ENCODE data around the gene TOMM6.
"Not testable (repeated sequence)": the region's sequence is repeated elsewhere in the genome, so short reads cannot be mapped to it uniquely, and the experiment has no call there.

TOMM6 gene

GRCh38 chr6:41791984-41792383, 4.5 kb downstream of the TOMM6 start:
- no peaks in the 10 kb centered on the region for H3K27me3 ChIP-seq (ENCODE audit: control insufficient read depth in 1 of 2, insufficient read depth in 2 of 2, low read length in 2 of 2)
- no peak overlapping the region for H3K4me3 ChIP-seq (ENCODE audit: low read depth in 1 of 2, low read length in 2 of 2)
- no peak overlapping the region for H3K9ac ChIP-seq (ENCODE audit: low read length)
- H3K36me3 ChIP-seq (ENCODE audit: insufficient read depth, low read length), result peaks cover 46% of the 10 kb centered on the region
- peaks cover 6% of the 10 kb centered on the region for H3K4me1 ChIP-seq (ENCODE audit: insufficient read depth, low read length)
- H3K27ac ChIP-seq (ENCODE audit: low read depth, low read length), result no peak overlapping the region
- H3K9me3 ChIP-seq (ENCODE audit: low read length), result no peaks in the 10 kb centered on the region

- no peaks in the 10 kb centered on the region for H3K27me3 ChIP-seq (ENCODE audit: control insufficient read depth in 1 of 2, insufficient read depth in 2 of 2, low read length in 2 of 2)
- no peaks in the 10 kb centered on the region for H3K9me3 ChIP-seq (ENCODE audit: low read length)
- no peak overlapping the region for H3K27ac ChIP-seq (ENCODE audit: low read depth, low read length)
- H3K4me1 ChIP-seq (ENCODE audit: insufficient read depth, low read length), result no peaks in the 10 kb centered on the region
- peaks cover 35% of the 10 kb centered on the region for H3K36me3 ChIP-seq (ENCODE audit: insufficient read depth, low read length)
- no peak overlapping the region for H3K4me3 ChIP-seq (ENCODE audit: low read depth in 1 of 2, low read length in 2 of 2)
- no peak overlapping the region for H3K9ac ChIP-seq (ENCODE audit: low read length)
Observed at GRCh38 chr6:41796474-41796873, 9.0 kb downstream of the TOMM6 start.

GRCh38 chr6:41798901-41799558, 11.5 kb downstream of the TOMM6 start:
- no peaks in the 10 kb centered on the region for H3K4me1 ChIP-seq (ENCODE audit: insufficient read depth, low read length)
- H3K27ac ChIP-seq (ENCODE audit: low read depth, low read length), result no peak overlapping the region
- peaks cover 24% of the 10 kb centered on the region for H3K36me3 ChIP-seq (ENCODE audit: insufficient read depth, low read length)
- no peak overlapping the region for H3K9ac ChIP-seq (ENCODE audit: low read length)
- no peak overlapping the region for H3K4me3 ChIP-seq (ENCODE audit: low read depth in 1 of 2, low read length in 2 of 2)
- no peaks in the 10 kb centered on the region for H3K27me3 ChIP-seq (ENCODE audit: control insufficient read depth in 1 of 2, insufficient read depth in 2 of 2, low read length in 2 of 2)
- no peaks in the 10 kb centered on the region for H3K9me3 ChIP-seq (ENCODE audit: low read length)

GRCh38 chr6:41799559-41799911, 12.0 kb downstream of the TOMM6 start:
- peaks cover 24% of the 10 kb centered on the region for H3K36me3 ChIP-seq (ENCODE audit: insufficient read depth, low read length)
- no peaks in the 10 kb centered on the region for H3K9me3 ChIP-seq (ENCODE audit: low read length)
- H3K4me1 ChIP-seq (ENCODE audit: insufficient read depth, low read length), result no peaks in the 10 kb centered on the region
- no peak overlapping the region for H3K27ac ChIP-seq (ENCODE audit: low read depth, low read length)
- H3K9ac ChIP-seq (ENCODE audit: low read length), result no peak overlapping the region
- no peak overlapping the region for H3K4me3 ChIP-seq (ENCODE audit: low read depth in 1 of 2, low read length in 2 of 2)
- H3K27me3 ChIP-seq (ENCODE audit: control insufficient read depth in 1 of 2, insufficient read depth in 2 of 2, low read length in 2 of 2), result no peaks in the 10 kb centered on the region

- Histone ChIP-seq H3K27me3 (ENCODE audit: control insufficient read depth in 1 of 2, insufficient read depth in 2 of 2, low read length in 2 of 2) (no peaks in the 10 kb centered on the region), H3K9me3 (ENCODE audit: low read length) (no peaks in the 10 kb centered on the region), H3K36me3 (ENCODE audit: insufficient read depth, low read length) (peaks cover 19% of the 10 kb centered on the region), H3K4me1 (ENCODE audit: insufficient read depth, low read length) (no peaks in the 10 kb centered on the region), H3K27ac (ENCODE audit: low read depth, low read length) (no peak overlapping the region), H3K9ac (ENCODE audit: low read length) (no peak overlapping the region), H3K4me3 (ENCODE audit: low read depth in 1 of 2, low read length in 2 of 2) (no peak overlapping the region)
Observed at GRCh38 chr6:41801380-41801779, 13.9 kb downstream of the TOMM6 start.

- Histone ChIP-seq H3K9ac (ENCODE audit: low read length) (no peak overlapping the region), H3K27ac (ENCODE audit: low read depth, low read length) (no peak overlapping the region), H3K27me3 (ENCODE audit: control insufficient read depth in 1 of 2, insufficient read depth in 2 of 2, low read length in 2 of 2) (no peaks in the 10 kb centered on the region), H3K9me3 (ENCODE audit: low read length) (no peaks in the 10 kb centered on the region), H3K4me3 (ENCODE audit: low read depth in 1 of 2, low read length in 2 of 2) (no peak overlapping the region), H3K36me3 (ENCODE audit: insufficient read depth, low read length) (peaks cover 7% of the 10 kb centered on the region), H3K4me1 (ENCODE audit: insufficient read depth, low read length) (no peaks in the 10 kb centered on the region)
Observed at GRCh38 chr6:41805830-41806774, 18.6 kb downstream of the TOMM6 start.

GRCh38 chr6:41811095-41811494, 23.6 kb downstream of the TOMM6 start:
- H3K27me3 ChIP-seq (ENCODE audit: control insufficient read depth in 1 of 2, insufficient read depth in 2 of 2, low read length in 2 of 2), result no peaks in the 10 kb centered on the region
- H3K9ac ChIP-seq (ENCODE audit: low read length), result no peak overlapping the region
- H3K27ac ChIP-seq (ENCODE audit: low read depth, low read length), result no peak overlapping the region
- H3K9me3 ChIP-seq (ENCODE audit: low read length), result no peaks in the 10 kb centered on the region
- H3K4me1 ChIP-seq (ENCODE audit: insufficient read depth, low read length), result no peaks in the 10 kb centered on the region
- no peak overlapping the region for H3K4me3 ChIP-seq (ENCODE audit: low read depth in 1 of 2, low read length in 2 of 2)
- H3K36me3 ChIP-seq (ENCODE audit: insufficient read depth, low read length), result no peaks in the 10 kb centered on the region

GRCh38 chr6:41811946-41812345, 24.5 kb downstream of the TOMM6 start:
- not testable (repeated sequence) for H3K4me1 ChIP-seq (ENCODE audit: insufficient read depth, low read length); H3K9ac ChIP-seq (ENCODE audit: low read length); H3K9me3 ChIP-seq (ENCODE audit: low read length)

GRCh38 chr6:41813469-41813868, 26.0 kb downstream of the TOMM6 start:
- H3K27ac ChIP-seq (ENCODE audit: low read depth, low read length), result no peak overlapping the region
- no peak overlapping the region for H3K4me3 ChIP-seq (ENCODE audit: low read depth in 1 of 2, low read length in 2 of 2)
- no peak overlapping the region for H3K9ac ChIP-seq (ENCODE audit: low read length)
- no peaks in the 10 kb centered on the region for H3K36me3 ChIP-seq (ENCODE audit: insufficient read depth, low read length)
- no peaks in the 10 kb centered on the region for H3K4me1 ChIP-seq (ENCODE audit: insufficient read depth, low read length)
- H3K9me3 ChIP-seq (ENCODE audit: low read length), result no peaks in the 10 kb centered on the region
- H3K27me3 ChIP-seq (ENCODE audit: control insufficient read depth in 1 of 2, insufficient read depth in 2 of 2, low read length in 2 of 2), result no peaks in the 10 kb centered on the region

More at GRCh38 chr6:41811946-41812345, 24.5 kb downstream of the TOMM6 start:
- not testable (repeated sequence) for H3K4me3 ChIP-seq (ENCODE audit: low read depth in 1 of 2, low read length in 2 of 2); H3K36me3 ChIP-seq (ENCODE audit: insufficient read depth, low read length); H3K27me3 ChIP-seq (ENCODE audit: control insufficient read depth in 1 of 2, insufficient read depth in 2 of 2, low read length in 2 of 2); H3K27ac ChIP-seq (ENCODE audit: low read depth, low read length)

- H3K27me3 ChIP-seq (ENCODE audit: control insufficient read depth in 1 of 2, insufficient read depth in 2 of 2, low read length in 2 of 2), result no peaks in the 10 kb centered on the region
- no peaks in the 10 kb centered on the region for H3K9me3 ChIP-seq (ENCODE audit: low read length)
- no peak overlapping the region for H3K4me3 ChIP-seq (ENCODE audit: low read depth in 1 of 2, low read length in 2 of 2)
- no peak overlapping the region for H3K27ac ChIP-seq (ENCODE audit: low read depth, low read length)
- H3K36me3 ChIP-seq (ENCODE audit: insufficient read depth, low read length), result no peaks in the 10 kb centered on the region
- H3K9ac ChIP-seq (ENCODE audit: low read length), result no peak overlapping the region
- no peaks in the 10 kb centered on the region for H3K4me1 ChIP-seq (ENCODE audit: insufficient read depth, low read length)
Observed at GRCh38 chr6:41813956-41814355, 26.5 kb downstream of the TOMM6 start.

- H3K9ac ChIP-seq (ENCODE audit: low read length), result no peak overlapping the region
- H3K27me3 ChIP-seq (ENCODE audit: control insufficient read depth in 1 of 2, insufficient read depth in 2 of 2, low read length in 2 of 2), result no peaks in the 10 kb centered on the region
- no peak overlapping the region for H3K27ac ChIP-seq (ENCODE audit: low read depth, low read length)
- no peak overlapping the region for H3K4me3 ChIP-seq (ENCODE audit: low read depth in 1 of 2, low read length in 2 of 2)
- no peaks in the 10 kb centered on the region for H3K4me1 ChIP-seq (ENCODE audit: insufficient read depth, low read length)
- no peaks in the 10 kb centered on the region for H3K9me3 ChIP-seq (ENCODE audit: low read length)
- no peaks in the 10 kb centered on the region for H3K36me3 ChIP-seq (ENCODE audit: insufficient read depth, low read length)
Observed at GRCh38 chr6:41814629-41815028, 27.1 kb downstream of the TOMM6 start.

Measured in muscle layer of colon (tissue), 2 donors.